BE2C (cell line): ENCODE results near the gene CTSC.

Source experiments
- DNase-seq: peaks from one replicate; pipeline ENCODE4 v3.0.0-alpha.2; 2020
- H3K27me3 ChIP-seq: fragments of 250-450 bp; sonication (Bioruptor Pico); 2 replicates; pipeline ENCODE4 v1.5.1; 2020; ENCODE audit warnings: mild to moderate bottlenecking
- H3K36me3 ChIP-seq: fragments of 250-450 bp; sonication (Bioruptor Pico); 2 replicates; pipeline ENCODE4 v1.5.1; 2020; ENCODE audit warnings: mild to moderate bottlenecking
- H3K4me1 ChIP-seq: fragments of 250-450 bp; sonication (Bioruptor Pico); 2 replicates; pipeline ENCODE4 v1.5.1; 2020
- H3K4me3 ChIP-seq: 2 replicates; pipeline ENCODE4 v1.5.1; 2011; ENCODE audit warnings: low read depth, low read length
- H3K9me3 ChIP-seq: fragments of 250-450 bp; sonication (Bioruptor Pico); 2 replicates; pipeline ENCODE4 v1.5.1; 2020
- CTCF ChIP-seq: IDR thresholded peaks from 2 replicates; pipeline ENCODE4 v1.5.1; 2012; ENCODE audit warnings: mild to moderate bottlenecking, low read depth, low read length

CTSC gene

GRCh38 chr11:88337987-88338668 is 592 bp upstream of the CTSC start:
- H3K9me3 ChIP-seq: no peaks in the 10 kb centered on the region
- peak overlapping the region; percentile 93 for H3K4me3 ChIP-seq
- peaks cover 5% of the 10 kb centered on the region for H3K4me1 ChIP-seq
- no peak for TF ChIP-seq CTCF
- no peaks in the 10 kb centered on the region for H3K27me3 ChIP-seq
- DNase-seq: peak; percentile 32
- H3K36me3 ChIP-seq: peaks cover 22% of the 10 kb centered on the region

- H3K27me3 ChIP-seq: no peaks in the 10 kb centered on the region
- peaks cover 42% of the 10 kb centered on the region for H3K36me3 ChIP-seq
- TF ChIP-seq CTCF: no peak
- H3K4me3 ChIP-seq: peak overlapping the region; percentile 93
- DNase-seq: no peak
- peaks cover 5% of the 10 kb centered on the region for H3K4me1 ChIP-seq
- H3K9me3 ChIP-seq: no peaks in the 10 kb centered on the region
These were observed 2.3 kb downstream of the CTSC start for GRCh38 chr11:88335284-88335683.

GRCh38 chr11:88333862-88334261 is 3.7 kb downstream of the CTSC start:
- no peak for TF ChIP-seq CTCF
- no peak overlapping the region for H3K4me3 ChIP-seq
- DNase-seq: no peak
- H3K9me3 ChIP-seq: no peaks in the 10 kb centered on the region
- no peaks in the 10 kb centered on the region for H3K4me1 ChIP-seq
- H3K36me3 ChIP-seq: peaks cover 48% of the 10 kb centered on the region
- H3K27me3 ChIP-seq: no peaks in the 10 kb centered on the region

DNA sequence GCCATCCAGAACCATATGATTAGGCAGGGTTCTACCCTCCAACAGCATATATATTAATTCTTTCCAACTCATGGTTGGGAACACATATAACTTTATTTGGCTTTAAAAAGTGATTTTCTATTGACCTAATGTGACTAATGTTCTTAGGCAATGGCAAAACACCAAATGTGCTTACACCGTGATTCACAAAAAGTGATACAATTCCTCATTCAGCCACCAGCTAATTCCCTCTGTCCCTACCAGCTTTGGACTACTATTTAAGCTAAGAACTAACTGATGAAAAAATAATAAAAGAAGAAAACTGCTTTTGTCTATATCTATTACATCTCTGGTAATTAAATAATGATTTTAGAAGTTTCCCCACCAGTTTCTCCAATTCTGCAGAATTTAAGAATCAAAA is 4.7 kb downstream of the CTSC start:
- no peaks in the 10 kb centered on the region for H3K27me3 ChIP-seq
- no peaks in the 10 kb centered on the region for H3K4me1 ChIP-seq
- no peak for DNase-seq
- no peak for TF ChIP-seq CTCF
- H3K36me3 ChIP-seq: peaks cover 56% of the 10 kb centered on the region
- no peaks in the 10 kb centered on the region for H3K9me3 ChIP-seq
- H3K4me3 ChIP-seq: no peak overlapping the region

GRCh38 chr11:88330826-88331428 is 6.6 kb downstream of the CTSC start:
- peaks cover 66% of the 10 kb centered on the region for H3K36me3 ChIP-seq
- no peak overlapping the region for H3K4me3 ChIP-seq
- TF ChIP-seq CTCF: no peak
- H3K9me3 ChIP-seq: no peaks in the 10 kb centered on the region
- no peak for DNase-seq
- no peaks in the 10 kb centered on the region for H3K27me3 ChIP-seq
- H3K4me1 ChIP-seq: no peaks in the 10 kb centered on the region

DNA sequence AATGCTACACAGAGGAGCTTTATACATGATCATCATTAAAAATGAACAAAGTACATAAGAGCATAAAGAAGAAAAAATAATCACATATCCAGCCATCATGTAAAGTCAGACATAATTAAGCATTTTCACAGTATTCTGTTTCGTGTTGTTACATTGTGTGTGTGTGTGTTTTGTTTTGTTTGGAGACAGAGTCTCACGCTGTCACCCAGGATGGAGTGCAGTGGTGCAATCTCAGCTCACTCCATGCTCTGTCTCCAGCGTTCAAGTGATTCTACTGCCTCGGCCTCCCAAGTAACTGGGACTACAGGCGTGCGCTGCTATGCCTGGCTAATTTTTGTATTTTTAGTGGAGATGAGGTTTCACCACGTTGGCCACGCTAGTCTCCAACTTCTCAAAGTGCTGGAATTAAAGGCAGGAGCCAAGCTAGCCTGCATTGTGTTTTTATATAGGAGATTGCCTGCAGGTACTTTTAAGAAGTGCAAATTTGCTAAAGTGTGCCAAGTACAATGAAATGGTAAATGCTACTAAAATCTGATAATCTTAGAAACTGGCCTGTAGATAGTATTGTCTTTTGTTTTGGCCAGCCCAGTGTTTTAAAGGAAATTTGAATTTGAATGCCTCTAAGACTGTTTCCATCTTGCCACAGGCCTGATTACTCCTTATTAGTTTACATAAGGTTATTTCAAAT is 7.8 kb downstream of the CTSC start:
- Histone ChIP-seq H3K27me3 (no peaks in the 10 kb centered on the region), H3K4me3 (no peak overlapping the region), H3K4me1 (no peaks in the 10 kb centered on the region), H3K36me3 (peaks cover 70% of the 10 kb centered on the region), H3K9me3 (no peaks in the 10 kb centered on the region)
- DNase-seq: no peak
- TF ChIP-seq CTCF: no peak
